K562 (cell line): ENCODE results near the gene ZCCHC9. TPM values are rescaled to one million over a fixed set of nuclear protein-coding genes. Genes with fewer than 3 reads are reported as not detected.
"Not testable (repeated sequence)": the region's sequence is repeated elsewhere in the genome, so short reads cannot be mapped to it uniquely, and the experiment has no call there.

Experiments
- ATAC-seq: fragments of 200-7000 bp; cut with Tn5 transposase; 3 replicates; pipeline ENCODE4 v1.9.1; 2020; ENCODE audit warnings: moderate library complexity
- BruUV-seq: library from RNA; stranded (reverse); fragments of 400-500 nt; replicated peaks from 2 replicates; lab custom pipeline; 2021; lab: Mats Ljungman, UMichigan
- CTCF ChIA-PET: fragments of 300-600 bp; formaldehyde crosslinking; extraction: SDS; loops from one replicate; lab custom pipeline; 2021; ENCODE audit warnings: low intra/inter-chr PET ratio; lab: Yijun Ruan, JAX
- POLR2A ChIA-PET: fragments of 300-600, 350-650 bp; sonication (Branson Sonifier 250); formaldehyde crosslinking; extraction: SDS; loops from one replicate; lab custom pipeline; 2021; ENCODE audit warnings: antibody characterized with exemption, inconsistent platforms; lab: Yijun Ruan, JAX
- DNase-seq, 4 experiments: peaks; one replicate each; pipeline versions ENCODE4 v3.0.0 to v3.0.0-alpha.2; 2011 to 2018; ENCODE audit warnings: low spot score in 3 of 4, mixed read lengths in 3 of 4; ENCODE audit errors: extremely low read depth in 1 of 4
- FAIRE-seq: peaks from 2 replicates; lab custom pipeline; 2011; peaks lifted over from hg19 to GRCh38; lab: Jason Lieb, UNC
- H2AFZ ChIP-seq: 2 replicates; pipeline ENCODE4 v1.6.0; 2011; ENCODE audit warnings: low read depth, low read length, control low read depth, inconsistent platforms
- H3K27ac ChIP-seq: fragments of 200-600 bp; 3 replicates; pipeline ENCODE4 v1.8.0; 2011; ENCODE audit warnings: low read depth, mild to moderate bottlenecking, control low read depth, inconsistent platforms, low read length, moderate library complexity, mixed read lengths; ENCODE audit errors: extremely low read depth
- H3K27me3 ChIP-seq, 2 experiments: fragments of 300-600 bp in 1 of 2; 2 replicates in 1 of 2; 3 replicates in 1 of 2; pipeline versions ENCODE4 v1.6.0 to v1.8.0; 2011; ENCODE audit warnings: inconsistent platforms in 2 of 2, low read length in 2 of 2, mild to moderate bottlenecking in 1 of 2, mixed read lengths in 1 of 2, moderate library complexity in 1 of 2; ENCODE audit not compliant: control insufficient read depth in 2 of 2, insufficient read depth in 2 of 2
- H3K36me3 ChIP-seq: fragments of 300-600 bp; 3 replicates; pipeline ENCODE4 v1.8.0; 2011; ENCODE audit warnings: mild to moderate bottlenecking, low read length, inconsistent platforms; ENCODE audit not compliant: control insufficient read depth, insufficient read depth
- H3K4me1 ChIP-seq, 2 experiments: fragments of 200-600 bp in 1 of 2; replicated peaks in 1 of 2; 2 replicates in 1 of 2; 3 replicates in 1 of 2; pipeline versions ENCODE4 v1.5.1 to v1.8.0; 2011; ENCODE audit warnings: inconsistent platforms in 2 of 2, low read length in 2 of 2, mild to moderate bottlenecking in 1 of 2, mixed read lengths in 1 of 2, moderate library complexity in 1 of 2; ENCODE audit not compliant: control insufficient read depth in 2 of 2, insufficient read depth in 2 of 2
- H3K4me2 ChIP-seq: 2 replicates; pipeline ENCODE4 v1.6.1; 2011; ENCODE audit warnings: low read length, control low read depth, inconsistent platforms, mixed read lengths; ENCODE audit not compliant: insufficient read depth
- H3K4me3 ChIP-seq: fragments of 200-600 bp; sonication (generic), shearing (Covaris generic); 2 replicates; pipeline ENCODE4 v1.5.1; 2016; ENCODE audit warnings: control low read depth, inconsistent platforms
- H3K79me2 ChIP-seq: fragments of 200-600 bp; 3 replicates; pipeline ENCODE4 v1.8.0; 2011; ENCODE audit warnings: low read length, inconsistent platforms; ENCODE audit not compliant: control insufficient read depth, insufficient read depth
- H3K9ac ChIP-seq, 2 experiments: 2 replicates each; pipeline versions ENCODE4 v1.6.0 to v1.6.1; 2011; ENCODE audit warnings: low read depth in 2 of 2, low read length in 2 of 2, control low read depth in 1 of 2, inconsistent platforms in 1 of 2, mild to moderate bottlenecking in 1 of 2, mixed read lengths in 1 of 2; ENCODE audit not compliant: insufficient read depth in 1 of 2
- H3K9me1 ChIP-seq: one replicate; pipeline ENCODE4 v1.6.0; 2011; ENCODE audit warnings: inconsistent platforms, mild to moderate bottlenecking, low read length, moderate library complexity; ENCODE audit not compliant: control insufficient read depth, insufficient read depth
- H3K9me3 ChIP-seq: replicated peaks from 2 replicates; pipeline ENCODE4 v1.5.1; 2011; ENCODE audit warnings: low read depth, low read length, inconsistent platforms; ENCODE audit not compliant: control insufficient read depth, insufficient read depth
- H4K20me1 ChIP-seq: replicated peaks from 2 replicates; pipeline ENCODE4 v1.6.1; 2011; ENCODE audit warnings: low read length, inconsistent platforms, mixed read lengths; ENCODE audit not compliant: control insufficient read depth, insufficient read depth
- HMG20B ChIP-seq: fragments of 250-450 bp; sonication (Bioruptor Pico); IDR thresholded peaks from 2 replicates; pipeline ENCODE4 v1.5.0; 2021; ENCODE audit warnings: mild to moderate bottlenecking
- ILK ChIP-seq: fragments of 450-650 bp; IDR thresholded peaks from 2 replicates; pipeline ENCODE4 v1.6.1; 2016; ENCODE audit warnings: missing genetic modification characterization, low read depth, mild to moderate bottlenecking, missing compliant biosample characterization, moderate library complexity, borderline replicate concordance
- NEUROD1 ChIP-seq: fragments of 150-350 bp; IDR thresholded peaks from 2 replicates; pipeline ENCODE4 v1.6.1; 2014; ENCODE audit warnings: borderline replicate concordance, low read length, low read depth; ENCODE audit not compliant: partially characterized antibody
- NR0B1 ChIP-seq: fragments of 450-650 bp; IDR thresholded peaks from one replicate; pipeline ENCODE4 v1.6.1; 2018; ENCODE audit warnings: mild to moderate bottlenecking, moderate library complexity; ENCODE audit not compliant: partially characterized antibody
- ZEB2 ChIP-seq: fragments of 450-650 bp; IDR thresholded peaks from 2 replicates; pipeline ENCODE4 v1.6.1; 2016
- ZNF324 ChIP-seq: fragments of 250-450 bp; sonication (Bioruptor Pico); IDR thresholded peaks from 2 replicates; pipeline ENCODE4 v1.4.0; 2020; ENCODE audit warnings: mild to moderate bottlenecking
- ZNF589 ChIP-seq: fragments of 200-800 bp; sonication (Bioruptor generic); IDR thresholded peaks from 2 replicates; pipeline ENCODE4 v1.6.1; 2016; ENCODE audit warnings: low read depth, missing genetic modification characterization, missing compliant biosample characterization
- WGBS: fragments of 100-300 bp; shearing (Covaris generic); methylation state at CpG from one replicate; pipeline ENCODE4 v1.1.6; 2016; ENCODE audit warnings: low coverage, mixed read lengths; ENCODE audit not compliant: insufficient coverage; ENCODE audit errors: missing lambda C conversion rate; 5-methylcytosine and 5-hydroxymethylcytosine counted together
- in situ Hi-C: fragments of 300-500 bp; cut with MboI; formaldehyde crosslinking; loops from 4 replicates; pipeline ENCODE4 v1.15.0; 2018; ENCODE audit warnings: inconsistent platforms, mixed read lengths
- intact Hi-C: fragments of 100-400 bp; cut with micrococcal nuclease; formaldehyde crosslinking; loops from 2 replicates; pipeline ENCODE4 v1.14.2; 2022
- polyA plus RNA-seq, 8 experiments: library from polyadenylated mRNA; depleted of rRNA in 4 of 8; stranded (reverse) in 5 of 8; unstranded in 3 of 8; fragments of >200 nt; fragmentation: Nextera tagmentation in 2 of 8; fragmentation: Illumina TruSeq in 1 of 8; extraction: Ambion mirVana in 2 of 8; extraction: Trizol in 1 of 8; gene quantifications; 2 replicates each; pipeline versions ENCODE4 v1.2.1 to v1.2.3, GENCODE V29; 2011 to 2014; ENCODE audit warnings: inconsistent platforms in 1 of 8, missing spikeins in 1 of 8
- total RNA-seq, 7 experiments: library from RNA; depleted of rRNA in 6 of 7; stranded (reverse); fragments of >200 nt in 6 of 7; fragmentation: Illumina TruSeq in 2 of 7; extraction: Trizol in 2 of 7; gene quantifications; 2 replicates each; pipeline versions ENCODE4 v1.2.1 to v1.2.3, GENCODE V29; 2011 to 2021; ENCODE audit warnings: low replicate concordance in 1 of 7

The ZCCHC9 gene
- total and polyA plus RNA-seq, 9 of the 15 experiments (the other 6 are each of a cell fraction or from before 2014, with no cell fraction given): 40.3 to 95.3 (median 59.9) TPM

- no TSS peak for BruUV-seq
- Histone ChIP-seq H4K20me1 (no peaks in the 10 kb centered on the region), H3K9ac (no peak overlapping the region), H2AFZ (no peak overlapping the region), H3K4me3 (no peak overlapping the region), H3K36me3 (no peaks in the 10 kb centered on the region), H3K27me3 (no peaks in the 10 kb centered on the region)
- FAIRE-seq (no peak), ATAC-seq (no peak)
- in situ Hi-C loops: no loop called here
- CTCF ChIA-PET: no interaction called here
- TF ChIP-seq ILK: no peak
- no peak for TF ChIP-seq NR0B1
- TF ChIP-seq ZNF589 (CRISPR knock-in tag): no peak
- no peak for TF ChIP-seq ZEB2
- no peak for TF ChIP-seq ZNF324 (CRISPR knock-in tag)
- no peak for TF ChIP-seq NEUROD1
- no peak for TF ChIP-seq HMG20B
- TF ChIP-seq, all 486 proteins: peak for 0
- no peak overlapping the region for H3K4me2 ChIP-seq
- WGBS: 45% methylated on average over 1 of the region's 1 CpG
- no peak for DNase-seq
- H3K4me1 ChIP-seq: peaks cover 0 to 4% of the 10 kb centered on the region in 2 experiments; a peak in 1 of 5 replicates
- H3K9me3 ChIP-seq: no peaks in the 10 kb centered on the region
- H3K79me2 ChIP-seq: no peaks in the 10 kb centered on the region; the same call in 2 of the 3 replicates
- POLR2A ChIA-PET: interaction anchor here (0.6 to 1.0 kb wide), 2 partner anchors 16 to 45 kb away, joined by 3 read pairs; partner anchors contain the start of gene ZCCHC9
- H3K27ac ChIP-seq: no peak overlapping the region
- H3K9me1 ChIP-seq: no peaks in the 10 kb centered on the region
- intact Hi-C loops: no loop called here
Measured at GRCh38 chr5:81256766-81257165, 44.6 kb upstream of the ZCCHC9 start.

GRCh38 chr5:81262796-81263195 lies 38.6 kb upstream of the ZCCHC9 start:
- intact Hi-C loops, H3K27ac ChIP-seq, BruUV-seq, in situ Hi-C loops, H3K36me3 ChIP-seq, H3K4me3 ChIP-seq, H4K20me1 ChIP-seq, H3K9me1 ChIP-seq, H3K4me2 ChIP-seq, FAIRE-seq, H3K4me1 ChIP-seq, H3K9ac ChIP-seq, DNase-seq, H2AFZ ChIP-seq, H3K79me2 ChIP-seq, POLR2A ChIA-PET, ATAC-seq, H3K27me3 ChIP-seq, CTCF ChIA-PET, H3K9me3 ChIP-seq: not testable (repeated sequence)
- 23% methylated on average over 1 of the region's 1 CpG for WGBS
